Measurements from ENCODE around the gene NSL1. TPM values are rescaled to one million over a fixed set of nuclear protein-coding genes. Genes with fewer than 3 reads are reported as not detected.
"Not testable (repeated sequence)": the region's sequence is repeated elsewhere in the genome, so short reads cannot be mapped to it uniquely, and the experiment has no call there.

NSL1 gene
- total RNA-seq, 2 donors from 2014 or later: 28.1 to 30.2 TPM

GRCh38 chr1:212719633-212720032, 71.9 kb downstream of the NSL1 start:
- no peak for ATAC-seq
- intact Hi-C loops (cut with DNase I): no loop called here
- DNase-seq: no peak

GRCh38 chr1:212718499-212718898, 73.1 kb downstream of the NSL1 start:
- no peak for ATAC-seq
- DNase-seq: no peak
- intact Hi-C loops (cut with DNase I): no loop called here

- ATAC-seq (no peak), DNase-seq (no peak)
- intact Hi-C loops (cut with DNase I): no loop called here
Measured at GRCh38 chr1:212716161-212716560, 75.4 kb downstream of the NSL1 start.

- no peak for ATAC-seq
- DNase-seq: no peak
- intact Hi-C loops (cut with DNase I): no loop called here
Measured at GRCh38 chr1:212713465-212714136, 78.0 kb downstream of the NSL1 start.

GRCh38 chr1:212712451-212713303, 78.9 kb downstream of the NSL1 start:
- DNase-seq (no peak), ATAC-seq (no peak)
- intact Hi-C loops (cut with DNase I): no loop called here

- intact Hi-C loops (cut with DNase I); DNase-seq; ATAC-seq: not testable (repeated sequence)
Measured at GRCh38 chr1:212711974-212712373, 79.6 kb downstream of the NSL1 start.

- intact Hi-C loops (cut with DNase I): no loop called here
Measured at GRCh38 chr1:212710566-212710965, 81.0 kb downstream of the NSL1 start.

GRCh38 chr1:212703991-212704564, 87.5 kb downstream of the NSL1 start:
- intact Hi-C loops (cut with DNase I): no loop called here
- no peak for ATAC-seq
- DNase-seq: no peak

More at GRCh38 chr1:212710566-212710965, 81.0 kb downstream of the NSL1 start:
- DNase-seq: no peak
- ATAC-seq: no peak

- ATAC-seq (no peak), DNase-seq (no peak)
- intact Hi-C loops (cut with DNase I): no loop called here
Measured at GRCh38 chr1:212702672-212703071, 88.9 kb downstream of the NSL1 start.

- ATAC-seq: no peak
- intact Hi-C loops (cut with DNase I): no loop called here
- DNase-seq: no peak
Measured at GRCh38 chr1:212701910-212702309, 89.7 kb downstream of the NSL1 start.

- DNase-seq (peak; percentile 63), ATAC-seq (peak; percentile 55 to 79)
- intact Hi-C loops (cut with DNase I): no loop called here
Measured at GRCh38 chr1:212700892-212701819, 90.4 kb downstream of the NSL1 start.

- DNase-seq (peak; percentile 65), ATAC-seq (peak; percentile 65 to 77)
- intact Hi-C loops (cut with DNase I): no loop called here
Measured at GRCh38 chr1:212700223-212700891, 91.2 kb downstream of the NSL1 start.

GRCh38 chr1:212699625-212700222, 91.9 kb downstream of the NSL1 start, which contains the start of gene BATF3:
Gene BATF3, minus strand, starts transcription at chr1:212699840. Its CDS starts 78 bp downstream, at chr1:212699762.
- ATAC-seq (peak; percentile 67 to 80), DNase-seq (peak; percentile 73)
- intact Hi-C loops (cut with DNase I): no loop called here

GRCh38 chr1:212699104-212699624, 92.4 kb downstream of the NSL1 start:
- peak; percentile 62 to 63 for ATAC-seq
- peak; percentile 39 for DNase-seq
- intact Hi-C loops (cut with DNase I): no loop called here

- ATAC-seq: no peak
- DNase-seq: no peak
- intact Hi-C loops (cut with DNase I): no loop called here
Measured at GRCh38 chr1:212698467-212699103, 93.0 kb downstream of the NSL1 start.

- intact Hi-C loops (cut with DNase I): no loop called here
- ATAC-seq (no peak), DNase-seq (no peak)
Measured at GRCh38 chr1:212696721-212697331, 94.8 kb downstream of the NSL1 start.
